Measurements from ENCODE around the gene PROCA1. TPM values are rescaled to one million over a fixed set of nuclear protein-coding genes. Genes with fewer than 3 reads are reported as not detected.

PROCA1 gene
- total and polyA plus RNA-seq, 9 of the 15 experiments (the other 6 are each of a cell fraction or from before 2014, with no cell fraction given), result 0.78 to 16.2 (median 5.6) TPM

GRCh38 chr17:28750178-28751047, 38.7 kb upstream of the PROCA1 start (continued):
- TF ChIP-seq ZBTB40 (IDR thresholded peaks at IDR 0.05), result no peak
- no peak for TF ChIP-seq ZBTB40 (CRISPR knock-in tag; IDR thresholded peaks at IDR 0.05)
- no peak for TF ChIP-seq PHF20 (IDR thresholded peaks at IDR 0.05; ENCODE audit: partially characterized antibody)
- TF ChIP-seq BACH1 (tag; IDR thresholded peaks at IDR 0.05), result no peak
- peak; percentile 50; the same call in 1 of the 2 replicates for TF ChIP-seq CC2D1A (IDR thresholded peaks at IDR 0.05)
- no peak for TF ChIP-seq NONO (IDR thresholded peaks at IDR 0.05; ENCODE audit: low read depth in 2 of 2, low read length in 1 of 2)
- no peak for TF ChIP-seq IRF1 (CRISPR knock-in tag; IDR thresholded peaks at IDR 0.05; ENCODE audit: borderline replicate concordance)
- no peak for TF ChIP-seq ZNF407 (IDR thresholded peaks at IDR 0.05; ENCODE audit: low read depth)
